GM23248 (cell line): ENCODE measurements around the gene MYO1H.

ENCODE experiments used
- EZH2 ChIP-seq: fragments of 200-600 bp; sonication (generic); IDR thresholded peaks from 2 replicates; pipeline ENCODE4 v1.6.1; 2018; ENCODE audit warnings: antibody characterized with exemption, mild to moderate bottlenecking; ENCODE audit not compliant: insufficient read depth, poor library complexity, severe bottlenecking
- EZH2phosphoT487 ChIP-seq: fragments of 200-600 bp; sonication (generic); IDR thresholded peaks from 2 replicates; pipeline ENCODE4 v1.6.1; 2018; ENCODE audit warnings: antibody characterized with exemption, moderate library complexity, mild to moderate bottlenecking, low read depth; ENCODE audit not compliant: insufficient read depth

DNA sequence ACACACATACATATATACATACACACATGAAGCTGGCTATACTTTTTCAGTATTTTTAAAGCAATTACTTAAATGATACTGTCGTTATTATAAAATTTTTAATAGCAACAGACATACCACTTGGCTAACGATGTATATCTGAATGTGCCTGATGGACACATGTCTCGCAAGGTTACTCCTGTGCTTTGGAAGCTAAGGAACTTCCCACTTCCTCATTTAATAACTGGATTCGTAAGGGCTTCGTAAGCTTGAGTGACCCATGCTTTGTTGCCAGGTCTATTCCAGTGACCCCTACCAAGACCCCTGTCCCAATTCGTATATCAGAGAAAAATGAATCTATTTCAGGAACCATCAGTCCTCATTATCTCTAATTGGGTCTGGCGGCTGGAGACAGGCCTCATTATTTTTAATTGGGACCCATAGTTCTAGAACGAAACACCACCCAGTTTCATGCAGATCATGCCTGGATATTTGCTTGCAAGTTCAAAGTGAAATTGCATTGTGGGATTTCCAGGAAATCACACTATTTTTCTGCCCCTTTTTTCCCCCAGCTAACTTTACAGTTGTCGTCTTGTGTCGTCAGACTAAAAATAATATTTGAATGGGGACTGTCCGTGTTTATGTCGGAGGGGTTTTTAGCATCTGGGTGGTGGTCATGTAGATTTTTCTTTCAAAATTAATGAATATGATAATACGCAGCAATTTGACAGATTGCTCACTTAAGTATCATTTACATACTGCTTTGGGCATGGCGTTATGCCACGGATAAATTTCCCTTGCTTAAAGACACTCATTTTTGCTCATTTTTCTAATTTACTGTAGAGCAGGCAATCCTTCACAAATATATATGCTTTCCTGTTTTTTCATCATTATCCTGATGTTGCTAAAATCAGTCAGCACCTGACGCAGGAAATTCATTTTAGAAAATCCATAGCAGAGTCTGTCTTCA, 17.1 kb upstream of the MYO1H start:
- TF ChIP-seq EZH2 (no peak), EZH2phosphoT487 (no peak)
